ENCODE data around the gene MSI2.

DNA sequence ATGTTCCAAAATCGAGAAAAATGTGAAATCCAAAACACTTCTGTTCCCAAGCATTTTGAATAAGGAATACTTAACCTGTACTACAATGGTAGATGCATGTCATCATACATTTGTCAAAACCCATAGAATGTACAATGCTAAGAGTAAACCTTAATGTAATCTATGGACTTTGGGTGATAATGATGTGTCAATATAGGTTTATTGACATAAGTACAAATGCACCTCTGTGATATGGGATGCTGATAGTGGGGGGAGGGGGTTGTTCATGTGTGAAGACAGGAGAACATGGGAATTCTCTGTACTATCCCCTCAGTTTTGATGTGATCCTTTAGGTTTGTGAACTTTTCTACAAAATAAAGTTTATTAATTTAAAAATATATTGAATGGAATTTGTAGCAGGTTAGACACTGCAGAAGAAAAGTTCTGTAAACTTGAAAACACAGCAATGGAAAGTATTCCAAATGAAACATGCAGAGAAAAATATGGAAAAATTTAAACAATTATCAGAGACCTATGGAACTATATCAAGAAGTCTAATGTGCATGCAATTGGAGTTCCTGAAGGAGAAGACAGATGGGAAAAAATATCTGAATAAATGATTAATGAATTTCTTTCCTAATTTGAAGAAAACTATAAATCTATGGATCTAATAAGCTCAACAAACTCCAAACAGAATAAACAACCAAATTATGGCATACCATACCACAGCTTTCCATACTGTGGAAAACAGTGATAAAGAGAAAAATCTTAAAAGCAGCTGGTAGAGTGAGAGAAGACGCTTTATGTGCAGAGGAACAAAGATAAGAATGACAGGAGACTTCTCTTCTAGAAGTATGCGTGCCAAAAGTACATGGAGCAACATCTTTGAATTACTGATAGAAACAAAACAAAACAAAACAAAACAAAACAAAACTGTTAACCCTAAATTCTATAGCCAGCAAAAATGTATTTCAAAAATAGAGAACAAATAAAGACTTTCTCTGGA, 34.7 kb upstream of the MSI2 start:
- TF ChIP-seq EZH2 (IDR thresholded peaks at IDR 0.05; ENCODE audit: insufficient read depth, poor library complexity, severe bottlenecking), result no peak
- no peak for TF ChIP-seq EZH2phosphoT487 (IDR thresholded peaks at IDR 0.05; ENCODE audit: insufficient read depth, low read depth)

Measured in GM23248 (cell line).